ENCODE results near the gene MMS19.

The MMS19 gene

DNA sequence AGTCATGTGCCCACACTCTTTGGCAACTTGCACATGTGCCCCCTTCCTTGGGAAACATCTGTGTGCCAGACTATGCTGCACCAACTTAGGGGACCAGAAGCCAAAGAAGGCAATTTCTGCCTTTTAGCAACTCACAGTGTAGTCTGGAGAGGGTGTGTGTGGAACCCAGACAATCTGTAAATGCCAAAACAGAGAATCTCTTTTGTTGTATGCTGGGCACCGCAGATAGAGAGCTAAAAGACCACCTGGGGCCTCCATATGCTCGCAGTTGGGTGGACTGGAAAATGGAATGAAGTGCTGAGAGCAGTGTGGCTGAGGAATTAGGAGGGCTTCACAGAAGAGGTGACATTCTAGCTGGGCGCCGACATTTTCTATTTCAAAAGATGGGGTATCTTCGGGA, 26.9 kb upstream of the MMS19 start:
- DNase-seq: no peak

DNA sequence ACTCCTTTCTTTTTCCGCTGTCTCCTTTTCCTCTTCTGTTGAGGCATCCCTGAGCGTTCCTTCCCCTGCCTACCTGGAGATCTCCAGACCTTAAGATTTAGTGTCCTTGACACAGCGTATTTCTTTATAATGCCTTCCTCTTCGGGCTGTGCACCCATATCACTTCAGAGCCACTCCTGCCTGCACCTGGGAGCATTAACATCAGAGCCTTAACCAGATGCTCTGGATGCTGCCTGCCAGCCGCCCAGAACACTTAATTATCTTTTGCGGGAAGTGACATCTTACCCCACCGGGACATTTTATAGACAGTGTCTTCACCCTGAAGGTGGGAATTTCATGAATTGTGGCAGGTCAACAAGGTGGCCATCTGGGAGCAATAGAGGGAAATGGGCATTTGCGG, 24.7 kb upstream of the MMS19 start:
- no peak for DNase-seq

DNA sequence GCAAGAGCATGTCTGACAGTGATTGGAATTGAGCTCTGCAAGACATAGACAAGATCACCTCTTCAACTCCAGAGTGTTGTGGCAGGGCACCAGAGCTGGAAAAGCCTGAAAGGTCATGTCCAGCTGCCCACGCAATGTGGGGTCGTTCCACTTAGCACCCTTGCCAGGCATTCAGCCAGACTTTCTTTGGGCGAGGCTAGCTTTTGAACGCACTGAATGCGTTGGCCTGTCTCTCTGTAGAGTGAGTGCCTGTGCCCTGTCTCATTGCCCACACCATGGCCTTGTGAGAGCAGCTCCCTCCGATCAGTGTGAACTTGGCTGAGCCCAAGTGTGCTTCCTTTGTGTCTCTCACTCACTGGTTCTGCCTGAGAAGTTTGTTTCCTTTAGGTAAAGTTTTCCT, 23.8 kb upstream of the MMS19 start:
- DNase-seq: no peak

DNA sequence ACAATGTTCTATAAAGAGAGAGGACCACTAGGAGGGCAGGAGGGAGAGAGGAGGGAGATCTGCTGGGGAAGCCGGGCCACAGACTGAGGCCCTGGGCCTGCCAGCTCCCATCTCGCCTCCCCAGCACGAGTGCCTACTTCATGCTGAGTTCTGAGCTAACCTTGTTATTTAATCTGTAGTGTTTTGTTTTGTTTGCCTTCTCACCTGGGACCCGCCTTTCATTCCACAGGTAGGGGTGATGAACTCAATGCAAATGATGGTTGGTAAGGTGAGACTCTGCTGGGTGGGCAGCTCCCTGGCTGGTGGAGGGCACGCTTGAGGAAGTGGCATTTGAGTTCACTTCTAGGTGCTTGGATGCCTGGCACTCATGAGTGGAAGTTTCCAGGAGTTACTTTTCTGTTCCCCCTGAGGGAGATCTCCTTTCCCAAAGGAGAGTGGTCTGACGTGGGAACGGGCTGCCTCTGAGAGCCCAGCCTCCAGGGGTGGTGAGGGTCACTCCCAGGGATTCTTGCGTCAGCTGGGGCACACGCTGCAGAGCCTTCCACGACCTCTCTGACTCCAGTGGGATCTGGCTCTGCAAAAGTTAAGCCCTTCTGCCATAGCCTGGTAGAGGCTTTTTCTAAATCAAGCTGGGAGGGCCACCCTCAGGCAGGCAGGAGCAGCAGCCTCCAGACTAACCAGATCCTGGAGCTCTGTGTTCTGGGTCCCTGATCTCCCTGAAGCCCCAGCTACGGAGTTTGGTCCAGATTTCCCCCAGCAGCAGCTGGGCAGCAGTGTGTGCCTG, 22.9 kb upstream of the MMS19 start:
- DNase-seq: no peak

DNA sequence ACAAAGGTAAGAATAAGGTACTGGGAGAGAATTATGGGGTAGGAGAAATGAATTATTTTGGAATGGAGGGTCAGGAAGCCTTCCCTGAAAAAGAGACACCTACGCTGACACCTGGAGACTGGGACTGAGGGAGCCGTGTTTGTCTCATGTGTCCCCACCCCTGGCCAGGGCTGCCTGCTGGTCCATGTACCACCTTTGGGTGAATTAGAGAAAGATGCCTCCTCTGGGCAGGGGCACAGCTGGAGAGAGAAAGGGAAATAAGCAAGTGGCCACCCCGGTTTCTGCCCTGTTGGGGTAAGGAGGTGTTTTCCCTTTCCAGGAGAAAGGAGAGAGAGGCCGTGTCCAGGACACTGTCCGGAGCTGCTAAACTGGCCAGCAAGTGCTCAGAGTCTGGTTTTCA, 22.3 kb upstream of the MMS19 start:
- DNase-seq: no peak

DNA sequence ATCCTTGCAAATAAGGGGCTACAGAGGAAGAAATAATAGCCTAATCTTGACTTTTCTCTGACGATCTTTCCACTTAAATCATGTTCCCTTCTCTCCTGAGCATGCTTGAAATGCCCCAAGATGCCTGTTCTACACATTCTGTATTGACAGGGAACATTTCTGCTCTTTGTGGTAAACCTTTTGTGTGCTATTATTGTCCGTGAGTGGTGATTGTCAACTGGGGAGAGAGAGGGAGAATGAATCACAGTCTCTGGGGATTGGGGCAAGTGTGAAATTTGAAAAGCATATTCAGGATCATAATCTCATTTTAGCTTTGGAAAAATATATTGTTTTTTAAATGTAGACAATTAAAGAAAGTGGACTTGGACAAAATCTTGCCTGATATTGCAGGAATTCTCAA, 21.1 kb upstream of the MMS19 start:
- no peak for DNase-seq

DNA sequence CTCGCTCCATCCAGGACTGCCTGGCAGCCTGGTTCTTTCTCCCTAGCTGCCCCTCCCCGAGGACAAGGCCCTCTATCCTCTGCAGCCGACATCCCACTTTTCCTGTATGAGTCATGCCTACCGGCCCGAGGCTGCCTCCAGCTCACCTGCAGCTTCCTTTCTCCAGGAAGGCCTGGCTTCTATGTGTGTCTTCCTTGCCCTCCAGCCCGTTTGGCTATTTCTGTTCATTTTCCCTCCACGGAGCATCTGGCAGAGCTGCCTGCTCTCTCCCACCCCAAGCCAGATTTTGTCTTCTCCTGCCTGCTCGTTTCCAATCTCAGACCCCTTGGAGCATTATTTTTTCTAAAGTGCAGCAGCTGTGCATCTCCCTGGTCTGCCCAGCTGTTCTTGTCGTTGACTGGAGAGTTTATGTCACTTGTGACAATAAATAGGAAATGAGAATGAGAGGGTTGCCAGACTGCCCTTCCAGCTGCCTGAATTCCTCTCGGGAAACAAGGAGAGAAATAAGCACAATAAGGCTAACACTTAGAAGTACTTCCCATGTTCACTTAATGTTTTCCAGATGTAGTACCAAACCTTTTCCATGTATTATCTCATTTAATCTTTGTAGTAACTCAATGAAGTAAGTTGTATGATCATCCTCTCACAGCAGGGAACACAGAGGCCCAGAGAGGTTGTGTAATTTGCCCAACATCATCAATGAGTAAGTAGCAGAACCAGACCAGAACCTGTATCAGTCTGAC, 20.2 kb upstream of the MMS19 start:
- no peak for DNase-seq

DNA sequence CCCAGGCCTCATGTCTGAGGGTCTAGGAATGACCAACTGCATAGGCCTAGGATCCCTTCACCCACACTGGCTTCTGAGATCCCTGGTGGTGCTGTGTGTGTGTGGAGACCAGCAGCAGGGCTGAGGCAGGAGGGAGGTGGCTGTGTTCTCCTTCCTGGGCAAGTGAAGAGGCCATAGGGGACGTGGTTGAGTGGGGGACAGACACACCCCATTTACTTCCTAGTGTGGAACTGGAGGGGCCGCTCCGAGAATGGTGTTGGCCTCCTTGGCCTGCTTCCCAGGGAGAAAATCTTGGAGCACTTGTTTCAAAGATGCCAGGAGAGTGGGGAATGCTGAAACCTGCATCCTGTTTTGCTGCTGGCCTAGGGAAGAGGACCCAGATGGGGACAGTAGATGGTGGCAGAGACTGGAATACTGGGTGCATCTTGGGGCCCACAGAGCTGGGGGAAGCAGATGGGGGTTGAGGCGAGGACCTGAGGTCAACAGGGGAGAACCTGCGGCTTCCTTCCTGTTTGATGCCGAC, 19.6 kb upstream of the MMS19 start:
- no peak for DNase-seq

DNA sequence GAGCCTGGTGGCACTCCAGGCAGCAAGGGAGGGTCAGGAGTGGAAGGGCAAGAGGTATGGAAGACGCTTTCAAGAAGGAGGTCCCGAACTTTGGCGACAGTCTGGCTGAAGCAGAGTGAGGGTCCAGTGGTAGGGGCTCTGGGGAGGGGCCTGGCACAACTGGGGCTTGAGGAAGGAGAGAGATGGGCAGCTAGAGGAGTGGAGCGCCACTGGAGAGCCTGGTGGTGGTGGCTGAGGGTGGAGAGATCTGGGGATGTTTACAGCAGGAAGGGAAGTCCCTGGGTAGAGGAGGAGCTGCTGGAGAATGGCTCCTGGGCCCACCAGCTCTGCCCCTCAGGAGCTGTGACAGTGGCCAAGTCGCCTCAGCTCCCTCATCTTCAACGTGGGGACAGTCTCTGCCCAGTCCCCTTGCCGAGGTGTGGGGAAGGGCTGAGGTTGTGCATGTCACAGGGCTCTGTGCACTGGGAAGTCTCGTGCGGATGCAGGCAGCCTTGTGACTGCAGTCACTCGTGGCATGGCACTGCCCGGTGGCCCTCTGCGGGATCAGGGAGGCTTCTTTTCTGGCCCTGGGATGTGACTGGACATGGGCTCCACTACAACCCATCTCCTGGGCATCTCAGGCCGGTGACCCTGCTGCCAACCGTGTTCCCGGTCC, 19.0 kb upstream of the MMS19 start:
- no peak for DNase-seq

DNA sequence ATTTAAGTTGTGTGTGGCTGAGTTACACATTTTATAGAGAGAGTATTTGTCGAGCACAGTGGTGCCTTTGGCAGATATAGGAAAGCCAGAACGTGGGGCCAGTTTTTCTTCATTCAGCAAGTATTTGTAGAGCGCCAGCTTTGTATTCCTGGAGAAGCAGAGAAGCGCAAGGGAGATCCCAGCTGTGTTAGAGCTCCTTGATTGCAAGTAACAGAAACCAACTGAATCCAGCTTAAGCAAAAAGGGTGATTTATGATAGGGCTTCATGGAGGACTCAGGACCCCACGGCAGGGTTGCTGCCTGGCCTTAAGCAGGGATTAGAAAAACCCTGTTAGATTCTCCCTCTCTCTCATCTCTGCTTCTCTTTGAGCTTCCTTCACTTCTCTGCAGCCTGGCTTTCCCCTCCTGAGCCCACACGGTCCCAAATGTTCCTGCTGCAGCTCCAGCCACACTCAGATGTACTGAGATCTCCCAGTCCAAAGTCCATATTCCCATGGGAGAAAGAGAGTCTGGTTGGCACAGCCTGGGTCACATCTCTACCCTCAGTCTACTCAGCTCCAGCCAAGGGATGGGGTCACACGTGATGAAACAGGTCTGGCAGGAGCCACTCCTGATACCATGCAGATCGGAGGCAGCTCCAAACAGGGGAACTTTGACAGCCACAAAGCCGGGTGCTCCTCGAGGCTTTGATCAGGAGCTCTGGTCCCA, 17.2 kb upstream of the MMS19 start:
- DNase-seq: no peak

DNA sequence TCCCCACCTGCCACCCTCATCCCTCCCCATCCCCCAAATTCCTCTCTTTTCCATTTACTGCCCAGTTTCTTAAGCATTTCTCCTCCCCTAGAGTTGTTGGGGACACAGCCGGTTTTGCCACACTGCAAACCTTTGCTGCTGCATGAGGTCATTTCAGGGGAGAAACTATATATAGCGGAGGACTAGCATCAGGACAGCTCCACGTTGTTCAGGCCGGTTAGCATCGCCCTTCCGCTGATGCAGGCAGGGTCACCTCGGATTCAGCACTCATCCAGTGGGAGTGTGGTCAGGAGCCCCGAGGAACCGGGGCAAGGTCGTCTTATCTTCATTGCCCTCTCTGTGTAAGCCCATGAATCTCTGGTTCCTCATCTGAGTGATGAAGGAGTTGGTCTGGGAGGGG, 16.1 kb upstream of the MMS19 start:
- DNase-seq: no peak

DNA sequence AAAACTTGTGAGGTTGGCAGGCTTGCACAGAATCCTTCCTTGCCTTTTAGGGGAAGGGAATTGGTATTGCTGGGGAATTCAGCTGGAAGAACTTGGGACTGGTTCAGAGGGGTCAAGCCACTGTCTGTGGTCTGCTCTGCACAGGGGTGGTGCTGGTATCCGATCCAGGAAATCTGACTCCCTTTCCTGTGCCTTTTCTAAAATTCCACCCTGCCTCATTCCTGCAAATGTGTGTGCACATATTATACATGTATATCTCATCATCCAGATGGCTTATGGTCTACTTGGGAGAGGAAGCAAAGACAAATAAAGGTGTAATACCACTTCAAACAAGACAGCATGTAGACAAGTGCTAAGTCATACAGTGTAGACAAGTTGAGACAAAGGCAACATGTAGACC, 14.8 kb upstream of the MMS19 start:
- no peak for DNase-seq

DNA sequence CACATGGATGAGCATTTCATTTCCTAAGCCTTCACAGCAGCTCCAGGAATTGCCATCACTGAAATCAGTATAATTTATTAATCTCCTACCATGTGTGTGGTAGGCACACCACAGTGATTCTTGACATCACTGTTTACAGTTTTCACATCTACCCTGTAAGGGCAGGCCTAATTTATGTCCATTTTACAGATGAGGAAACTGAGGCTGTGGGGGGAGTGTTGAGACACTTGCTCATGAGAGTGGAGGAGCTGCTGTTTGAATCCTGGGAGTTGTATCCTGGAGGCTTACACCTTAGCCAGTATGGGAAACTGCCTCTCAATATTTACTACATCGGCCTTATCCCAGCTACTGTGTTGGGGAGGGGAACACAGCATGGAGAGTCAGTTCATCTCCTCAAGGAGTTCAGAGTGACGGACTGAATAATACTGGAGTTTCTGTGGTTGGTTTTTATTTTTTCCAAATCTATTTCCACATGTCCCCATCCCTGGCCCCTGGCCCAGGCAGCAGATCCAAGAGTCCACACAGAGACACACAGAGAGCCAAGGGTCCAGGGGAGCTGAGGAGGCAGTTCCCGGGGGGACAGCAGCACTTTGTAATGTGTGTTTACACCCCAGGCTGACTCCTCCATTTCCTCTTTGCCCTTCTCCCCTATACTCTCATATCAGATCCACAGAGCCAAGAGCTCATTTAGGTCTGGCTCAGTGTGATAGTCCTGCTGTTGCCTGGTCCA, 13.7 kb upstream of the MMS19 start:
- no peak for DNase-seq

DNA sequence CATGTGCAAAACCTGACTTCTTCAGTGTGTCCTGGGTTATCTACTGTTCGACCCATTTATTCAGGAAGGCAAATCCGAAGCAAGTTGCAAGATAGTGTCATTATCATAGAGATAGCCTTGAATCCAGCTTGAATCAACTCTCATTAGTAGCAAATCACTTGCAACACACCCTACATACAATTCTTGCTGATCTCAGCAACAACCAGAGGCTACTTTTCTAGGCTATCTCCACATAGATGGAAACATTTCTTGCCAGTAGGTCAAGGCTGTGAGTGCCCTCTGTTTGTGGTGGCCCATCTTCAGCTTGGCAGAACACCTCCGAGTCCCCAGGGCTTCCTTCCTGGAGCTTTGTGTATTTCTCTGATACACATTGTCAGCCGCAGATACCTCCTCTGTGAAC, 12.5 kb upstream of the MMS19 start:
- DNase-seq: no peak

DNA sequence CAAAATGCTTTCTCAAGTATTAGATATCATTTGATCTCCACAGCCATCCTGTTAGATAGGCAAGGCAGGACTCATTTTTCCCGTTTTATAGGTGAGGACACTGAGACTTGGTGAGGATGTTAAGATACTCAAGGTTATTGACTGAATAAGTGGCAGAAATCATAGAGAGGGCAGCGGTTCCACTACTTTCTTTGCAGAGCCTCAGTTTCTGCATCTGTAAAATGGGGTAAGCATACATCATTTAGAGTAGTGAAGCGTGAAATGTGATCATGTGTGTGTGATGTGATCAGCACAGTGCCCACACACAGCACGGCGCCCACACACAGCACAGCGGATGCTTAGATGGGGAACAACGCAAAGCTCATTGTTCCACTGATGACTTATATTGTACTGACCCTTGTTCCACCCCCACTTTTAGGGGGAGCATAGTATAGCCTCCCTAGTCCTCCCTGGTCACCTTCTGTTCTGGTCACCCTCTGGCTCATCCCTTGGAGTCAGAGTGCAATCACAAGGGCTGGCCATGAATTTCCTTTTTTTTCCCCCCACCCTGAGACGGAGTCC, 11.0 kb upstream of the MMS19 start:
- DNase-seq: no peak

DNA sequence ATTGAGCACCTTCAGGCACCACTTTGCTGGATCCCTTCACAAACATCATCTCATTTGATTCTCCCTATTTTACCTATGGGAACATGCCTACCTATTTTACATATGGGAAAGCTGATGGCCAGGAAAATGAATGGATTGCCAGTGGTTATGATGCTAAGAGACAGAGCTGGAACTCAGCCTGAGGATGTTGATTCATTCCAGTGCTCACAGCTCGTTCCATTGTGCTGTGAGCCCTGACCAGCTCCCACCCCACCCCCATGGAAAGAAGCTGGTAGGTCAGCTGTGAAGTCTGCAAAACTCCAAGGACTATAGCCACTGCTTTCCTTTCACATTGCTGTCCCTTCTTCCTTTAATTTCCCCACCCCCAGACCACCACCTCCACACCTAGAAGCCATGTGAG, 10.1 kb upstream of the MMS19 start:
- no peak for DNase-seq

DNA sequence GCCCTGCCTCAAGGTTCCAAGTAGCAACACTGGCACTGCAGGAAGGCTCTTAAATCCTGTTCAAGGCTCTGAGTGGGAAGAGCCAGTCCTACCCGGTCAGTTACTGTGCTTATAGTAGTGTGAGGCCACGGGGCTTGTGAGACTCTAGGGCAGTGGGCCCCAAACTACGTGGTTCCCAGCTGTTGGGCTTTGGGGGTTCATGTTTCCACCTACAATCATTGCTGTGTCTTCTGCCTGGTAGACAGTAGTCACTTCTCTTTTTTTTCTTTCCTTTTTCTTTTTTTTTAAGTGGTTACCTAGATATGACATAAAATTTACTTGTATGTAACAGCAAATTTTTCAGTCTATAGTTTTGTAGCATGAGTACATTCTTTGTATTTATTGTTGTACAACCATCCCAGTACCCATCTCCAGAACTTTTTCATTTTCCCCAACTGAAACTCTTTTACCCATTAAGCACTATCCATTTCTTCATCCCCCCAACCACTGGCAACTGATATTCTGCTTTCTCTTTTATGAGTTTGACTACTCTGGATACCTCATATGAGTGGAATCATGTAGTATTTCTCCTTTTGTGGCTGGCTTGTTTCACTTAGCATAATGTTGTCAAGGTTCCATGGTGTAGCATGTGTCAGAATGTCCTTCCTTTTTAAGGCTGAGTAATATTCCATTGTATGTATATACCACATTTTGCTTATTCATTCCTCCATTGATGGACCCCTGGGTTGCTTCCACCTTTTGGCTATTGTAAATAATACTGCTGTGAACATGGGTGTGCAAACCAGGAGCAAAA, 8.2 kb upstream of the MMS19 start:
- DNase-seq: no peak

DNA sequence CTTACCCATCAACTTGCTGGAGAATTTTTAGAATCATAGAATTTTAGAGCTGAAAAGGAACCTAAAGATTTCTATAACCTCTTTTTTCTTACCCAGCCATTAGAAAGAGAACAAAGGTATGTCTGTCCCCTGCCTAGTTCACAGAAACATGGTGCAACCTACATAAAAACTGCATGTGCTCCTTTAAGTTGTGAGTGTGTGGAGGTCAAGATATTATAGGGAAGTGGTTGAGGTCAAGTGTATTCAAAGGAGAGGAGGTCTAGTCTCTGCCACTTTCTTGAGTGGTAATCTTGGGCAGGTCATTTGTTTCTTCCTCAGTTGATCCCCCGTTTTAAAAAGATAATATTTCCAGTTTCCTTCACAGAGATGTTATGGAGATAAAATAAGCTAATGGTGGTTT, 6.9 kb upstream of the MMS19 start:
- no peak for DNase-seq

DNA sequence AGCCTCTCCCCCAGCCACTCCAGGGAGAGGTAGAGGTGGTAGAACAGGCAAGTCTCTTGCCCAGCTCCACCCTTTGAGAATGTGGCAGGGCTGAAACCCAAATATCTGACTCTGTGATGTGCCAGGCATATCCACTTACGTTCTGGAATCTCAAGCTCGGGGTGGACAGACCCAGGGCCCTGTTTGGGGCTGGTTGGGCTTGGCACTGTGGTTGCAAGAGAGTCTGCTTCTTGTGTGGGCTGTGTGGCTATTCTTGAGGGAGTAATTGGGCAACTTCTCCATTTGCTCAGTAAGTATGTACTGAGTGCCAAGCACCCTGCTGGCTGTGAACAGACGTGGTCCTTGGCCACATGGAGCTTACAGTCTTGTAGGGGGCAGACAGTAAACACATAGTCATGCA, 5.2 kb upstream of the MMS19 start:
- DNase-seq: no peak

DNA sequence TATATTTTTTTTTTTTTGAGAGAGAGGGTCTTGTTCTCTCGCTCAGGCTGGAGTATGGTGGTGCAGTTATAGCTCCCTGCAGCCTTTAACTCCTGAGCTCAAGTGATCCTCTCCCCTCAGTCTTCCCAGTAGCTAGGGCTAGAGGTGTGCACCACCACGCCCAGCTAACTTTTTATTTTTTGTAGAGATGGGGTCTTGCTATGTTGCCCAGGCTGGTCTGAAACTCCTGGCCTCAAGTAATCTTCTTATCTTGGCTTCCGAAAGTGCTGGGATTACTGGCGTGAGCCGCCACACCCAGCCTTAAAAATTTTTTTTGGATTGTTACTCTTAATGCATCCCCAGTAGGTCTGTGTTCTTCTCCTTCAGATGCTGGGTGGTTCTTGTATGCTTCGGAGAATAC, 4.7 kb upstream of the MMS19 start:
- no peak for DNase-seq

DNA sequence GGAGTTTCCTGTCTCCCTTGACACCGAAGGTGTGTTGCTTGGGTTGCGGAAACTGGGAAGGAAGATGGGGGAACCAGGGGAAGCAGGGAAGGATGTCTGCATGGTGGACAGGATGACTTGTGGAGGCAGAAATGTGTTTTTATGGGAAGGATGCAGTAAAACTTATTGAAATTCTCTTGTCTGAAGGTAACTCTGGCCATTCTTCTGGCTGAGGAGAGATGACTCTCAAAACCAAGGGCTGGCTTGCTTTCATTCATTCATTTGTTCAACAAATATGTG, 2.0 kb upstream of the MMS19 start:
- no peak for DNase-seq

Measured in CD4-positive, alpha-beta T cell treated with Interleukin-12 subunit alpha and Interleukin-12 subunit beta, for 1 hour (primary cell).